IPS DF 4.7 (cell line): ENCODE measurements around the gene NBPF11.
"Not testable (repeated sequence)": the region's sequence is repeated elsewhere in the genome, so short reads cannot be mapped to it uniquely, and the experiment has no call there.

ENCODE experiments used
- DNase-seq: peaks from one replicate; pipeline ENCODE4 v3.0.0-alpha.2; 2013; ENCODE audit warnings: low spot score; ENCODE audit errors: extremely low read depth

Gene NBPF11

DNA sequence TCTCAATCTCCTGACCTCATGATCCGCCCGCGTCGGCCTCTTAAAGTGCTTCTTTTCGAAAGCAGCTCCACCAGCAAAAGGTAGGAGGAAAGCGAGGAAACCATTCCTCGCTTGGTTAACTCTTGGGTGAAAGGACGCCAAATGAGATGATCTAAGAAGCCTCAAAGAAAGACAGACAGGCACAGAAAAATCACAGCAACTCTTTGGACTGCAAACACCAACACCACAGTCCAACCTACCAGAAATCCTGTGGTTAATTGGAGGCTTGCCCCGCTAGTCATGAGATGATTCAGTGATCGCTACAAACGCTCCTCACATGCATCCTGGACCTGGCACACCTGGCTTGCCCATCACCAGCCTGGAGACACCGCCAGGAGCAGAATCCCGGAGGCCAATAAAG is 1.1 kb downstream of the NBPF11 start:
- not testable (repeated sequence) for DNase-seq

DNA sequence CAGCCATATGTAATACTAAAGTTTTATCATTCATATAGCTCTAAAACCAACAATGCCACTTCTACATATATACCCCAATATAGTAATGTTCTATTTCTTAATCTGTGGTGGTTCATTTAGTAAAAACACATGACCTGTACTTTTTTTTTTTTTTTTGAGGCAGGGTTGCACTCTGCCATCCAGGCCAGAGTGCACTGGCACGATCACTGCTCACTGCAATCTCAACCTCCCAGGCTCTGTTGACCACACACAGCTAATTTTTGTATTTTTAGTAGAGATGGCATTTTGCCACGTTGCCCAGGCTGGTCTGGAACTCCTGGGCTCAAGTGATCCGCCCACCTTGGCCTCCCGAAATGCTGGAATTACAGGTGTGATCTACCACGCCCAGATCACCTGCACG is 2.1 kb downstream of the NBPF11 start:
- DNase-seq: not testable (repeated sequence)

DNA sequence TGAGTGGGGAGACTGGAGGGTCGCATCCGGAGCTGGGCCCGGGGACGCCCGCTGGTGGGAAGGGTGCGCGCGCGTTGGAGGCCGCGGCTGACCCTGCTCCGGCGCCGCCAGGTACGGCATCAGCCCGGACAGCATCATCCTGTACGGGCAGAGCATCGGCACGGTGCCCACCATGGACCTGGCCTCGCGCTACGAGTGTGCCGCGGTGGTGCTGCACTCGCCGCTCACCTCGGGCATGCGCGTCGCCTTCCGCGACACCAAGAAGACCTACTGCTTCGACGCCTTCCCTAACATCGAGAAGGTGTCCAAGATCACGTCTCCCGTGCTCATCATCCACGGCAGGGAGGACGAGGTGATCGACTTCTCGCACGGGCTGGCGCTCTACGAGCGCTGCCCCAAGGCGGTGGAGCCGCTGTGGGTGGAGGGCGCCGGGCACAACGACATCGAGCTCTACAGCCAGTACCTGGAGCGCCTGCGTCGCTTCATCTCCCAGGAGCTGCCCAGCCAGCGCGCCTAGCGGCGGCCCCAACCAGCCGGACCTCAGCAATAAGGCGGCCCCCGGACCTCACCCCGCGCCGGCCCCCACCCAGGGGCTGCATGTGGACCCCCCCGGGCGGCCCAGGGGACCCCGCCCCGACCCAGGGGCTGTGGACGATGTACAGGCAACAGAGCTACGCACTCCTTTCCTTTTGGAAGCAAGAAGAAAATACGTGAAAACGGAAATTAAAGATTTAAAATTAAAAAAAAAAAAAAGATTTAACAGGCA is 2.8 kb downstream of the NBPF11 start:
- DNase-seq: not testable (repeated sequence)

GRCh38 chr1:148147052-148147838 is 4.8 kb downstream of the NBPF11 start:
- DNase-seq: not testable (repeated sequence)

GRCh38 chr1:148146191-148146997 is 5.7 kb downstream of the NBPF11 start:
- not testable (repeated sequence) for DNase-seq

GRCh38 chr1:148143223-148143622 is 8.9 kb downstream of the NBPF11 start:
- DNase-seq: not testable (repeated sequence)

DNA sequence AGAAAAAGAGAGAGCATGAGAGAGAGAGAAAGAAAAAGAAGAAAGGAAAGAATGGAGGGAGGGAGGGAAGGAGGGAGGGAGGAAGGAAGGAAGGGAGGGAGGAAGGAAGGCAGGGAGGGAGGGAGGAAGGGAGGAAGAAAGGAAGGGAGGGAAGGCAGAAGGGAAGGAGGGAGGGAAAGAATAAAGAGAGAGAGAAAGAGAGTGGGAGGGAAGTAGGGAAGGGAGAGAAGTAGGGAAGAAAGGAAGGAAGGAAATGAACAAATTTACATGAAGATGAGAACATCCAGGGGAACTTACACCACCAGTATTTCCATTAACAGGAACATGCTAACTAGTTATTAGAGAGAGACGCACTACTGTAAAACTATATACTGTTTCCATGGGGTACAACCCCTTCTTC is 10.1 kb downstream of the NBPF11 start:
- not testable (repeated sequence) for DNase-seq

GRCh38 chr1:148138606-148139005 is 13.5 kb downstream of the NBPF11 start:
- DNase-seq: not testable (repeated sequence)

GRCh38 chr1:148122341-148122740 is 29.7 kb downstream of the NBPF11 start:
- not testable (repeated sequence) for DNase-seq

DNA sequence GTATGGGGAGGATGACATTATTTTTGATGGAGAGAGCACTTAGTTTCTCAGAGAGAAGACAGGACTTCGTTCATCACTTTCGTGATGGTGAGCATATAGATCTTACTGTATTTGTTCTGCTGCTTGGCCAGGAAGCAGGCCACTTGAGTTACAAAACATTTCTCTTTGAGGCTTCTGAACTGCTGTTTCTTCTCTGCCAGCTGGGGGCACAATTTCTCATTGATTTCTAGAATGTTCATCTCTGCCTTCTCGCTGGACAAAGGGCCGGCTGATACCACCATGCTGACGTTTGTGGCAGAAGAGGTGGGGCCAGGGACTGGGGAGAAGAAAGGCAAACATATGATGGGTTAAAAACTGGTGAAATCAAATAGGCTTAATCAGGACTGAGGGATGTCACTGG is 31.7 kb downstream of the NBPF11 start:
- DNase-seq: not testable (repeated sequence)

DNA sequence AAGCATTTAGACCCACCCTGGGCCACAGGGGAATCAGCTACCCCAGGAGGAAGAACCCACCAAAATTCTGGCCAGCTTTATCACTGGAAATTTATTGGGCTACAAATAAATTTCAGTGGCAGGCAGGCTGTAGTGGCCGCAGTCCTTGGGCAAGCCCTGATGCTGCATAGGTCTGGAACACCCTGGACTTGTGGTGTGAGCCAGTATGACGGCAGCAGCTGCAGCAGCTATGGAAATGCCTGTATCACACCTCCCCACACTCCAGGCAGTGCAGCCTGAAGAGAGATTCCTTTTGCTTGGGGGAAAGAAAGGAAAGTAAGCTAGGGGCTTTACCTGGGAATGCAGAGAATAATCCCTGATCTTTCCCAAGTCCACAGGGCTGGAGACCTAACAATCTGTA is 56.3 kb downstream of the NBPF11 start:
- not testable (repeated sequence) for DNase-seq

- DNase-seq: not testable (repeated sequence)
Observed at GRCh38 chr1:148086196-148086595, 65.9 kb downstream of the NBPF11 start.

DNA sequence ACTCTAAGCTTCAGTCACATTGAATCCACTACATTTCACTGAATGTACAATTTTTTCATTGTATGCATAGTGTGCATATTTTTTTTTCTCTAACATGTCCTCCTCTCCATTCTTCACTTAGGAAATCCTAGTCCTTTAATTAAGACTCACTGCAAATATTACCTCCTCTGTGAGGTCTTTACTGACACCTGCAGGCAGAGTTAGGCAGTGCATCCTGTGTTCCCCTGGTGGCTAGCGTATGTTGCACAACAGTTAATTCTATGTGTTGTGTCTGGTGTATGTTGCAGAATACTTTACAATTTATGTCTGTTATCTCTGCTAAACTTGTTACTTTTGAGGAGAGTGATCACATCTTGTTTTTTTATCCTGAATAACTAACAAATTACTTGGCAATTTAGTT is 70.9 kb downstream of the NBPF11 start:
- DNase-seq: not testable (repeated sequence)

GRCh38 chr1:148078632-148079519 is 73.2 kb downstream of the NBPF11 start:
- not testable (repeated sequence) for DNase-seq

DNA sequence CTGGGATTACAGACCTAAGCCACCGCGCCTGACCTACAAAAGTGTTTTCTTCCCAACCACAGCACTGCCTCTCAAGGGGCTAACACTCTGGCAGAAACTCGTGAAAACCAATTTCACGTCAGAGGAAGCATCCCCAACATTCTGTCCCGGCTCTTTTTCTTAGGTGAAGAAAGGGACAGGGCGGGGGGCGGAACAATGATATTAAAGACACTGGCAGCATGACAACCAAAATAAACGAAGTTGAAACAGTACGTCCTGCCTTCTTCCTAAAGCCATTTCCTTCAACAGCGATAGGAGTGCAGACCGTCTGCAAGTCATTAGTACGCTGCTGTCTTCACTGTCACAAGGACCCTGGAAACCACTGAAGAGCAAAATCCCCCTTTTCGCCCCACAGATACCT is 74.0 kb downstream of the NBPF11 start:
- not testable (repeated sequence) for DNase-seq

- not testable (repeated sequence) for DNase-seq
Observed at GRCh38 chr1:148077458-148077857, 74.6 kb downstream of the NBPF11 start.

DNA sequence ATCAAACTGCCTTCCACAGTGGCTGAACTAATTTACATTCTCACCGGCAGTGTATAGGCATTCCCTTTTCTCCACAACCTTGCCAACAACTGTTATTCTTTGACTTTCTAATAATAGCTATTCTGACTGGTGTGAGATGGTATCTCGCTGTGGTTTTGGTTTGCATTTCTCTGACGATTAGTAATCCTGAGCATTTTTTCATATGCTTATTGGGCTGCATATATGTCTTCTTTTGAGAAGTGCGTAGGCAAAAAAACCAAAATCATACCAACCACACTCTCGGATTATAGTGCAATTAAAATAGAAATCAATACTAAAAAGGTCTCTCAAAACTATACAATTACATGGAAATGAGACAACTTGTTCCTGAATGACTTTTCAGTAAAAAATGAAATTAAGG is 78.7 kb downstream of the NBPF11 start:
- DNase-seq: not testable (repeated sequence)

- DNase-seq: not testable (repeated sequence)
Observed at GRCh38 chr1:148068606-148069005, 83.5 kb downstream of the NBPF11 start.

- not testable (repeated sequence) for DNase-seq
Observed at GRCh38 chr1:148068201-148068600, 83.9 kb downstream of the NBPF11 start.

DNA sequence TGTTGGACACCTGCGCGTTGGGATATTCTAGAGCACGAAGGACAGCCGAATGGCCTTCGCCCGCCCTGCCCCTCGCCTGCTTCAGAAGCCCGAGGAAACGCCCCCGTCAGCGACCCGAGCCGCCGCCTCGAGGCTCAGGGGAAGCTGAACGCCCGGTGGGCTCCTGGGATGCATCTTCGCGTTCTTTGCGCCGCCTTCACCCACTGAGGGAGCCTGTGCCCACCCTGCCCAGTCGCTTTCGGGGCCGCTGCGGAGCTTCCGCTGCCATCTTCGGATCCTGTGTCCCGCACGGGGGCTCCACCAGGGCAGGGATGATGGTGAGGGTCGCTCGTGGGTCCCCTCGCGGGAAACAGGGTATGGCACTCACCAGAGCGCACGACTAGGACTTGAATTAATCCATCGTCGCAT is 91.8 kb downstream of the NBPF11 start:
- DNase-seq: not testable (repeated sequence)
